GM23338 (cell line): ENCODE results near the gene PAMR1. TPM values are rescaled to one million over a fixed set of nuclear protein-coding genes. Genes with fewer than 3 reads are reported as not detected.

Experiments
- ATAC-seq: fragments of 200-7000 bp; cut with Tn5 transposase; 3 replicates; pipeline ENCODE4 v1.9.1; 2020
- DNase-seq: peaks from one replicate; pipeline ENCODE4 v3.0.0-alpha.2; 2015; ENCODE audit warnings: low spot score
- H2AFZ ChIP-seq: fragments of 200-600 bp; sonication (generic); 2 replicates; pipeline ENCODE4 v1.8.0; 2016; ENCODE audit warnings: antibody characterized with exemption, mild to moderate bottlenecking, moderate library complexity
- H3F3A ChIP-seq: fragments of 200-600 bp; sonication (generic); replicated peaks from 2 replicates; pipeline ENCODE4 v1.8.0; 2017; ENCODE audit warnings: antibody characterized with exemption, mixed run types, low read depth
- H3K27ac ChIP-seq: fragments of 200-600 bp; sonication (generic); 2 replicates; pipeline ENCODE4 v1.6.1; 2016; ENCODE audit warnings: low read depth
- H3K27me3 ChIP-seq: fragments of 200-600 bp; sonication (generic); 2 replicates; pipeline ENCODE4 v1.8.0; 2016; ENCODE audit warnings: mild to moderate bottlenecking, mixed run types, moderate library complexity; ENCODE audit not compliant: insufficient read depth
- H3K36me3 ChIP-seq: fragments of 200-600 bp; sonication (generic); 2 replicates; pipeline ENCODE4 v1.8.0; 2016; ENCODE audit warnings: mild to moderate bottlenecking; ENCODE audit not compliant: insufficient read depth
- H3K4me1 ChIP-seq: fragments of 200-600 bp; sonication (generic); 2 replicates; pipeline ENCODE4 v1.8.0; 2016; ENCODE audit warnings: mild to moderate bottlenecking, moderate library complexity; ENCODE audit not compliant: insufficient read depth
- H3K4me2 ChIP-seq: fragments of 200-600 bp; sonication (generic); 2 replicates; pipeline ENCODE4 v1.7.1; 2017; ENCODE audit warnings: mixed run types
- H3K4me3 ChIP-seq: fragments of 200-600 bp; sonication (generic); 2 replicates; pipeline ENCODE4 v1.6.1; 2016; ENCODE audit warnings: mixed run types
- H3K79me2 ChIP-seq: fragments of 200-600 bp; sonication (generic); replicated peaks from 2 replicates; pipeline ENCODE4 v1.8.0; 2017; ENCODE audit warnings: mild to moderate bottlenecking; ENCODE audit not compliant: insufficient read depth
- H3K9me2 ChIP-seq: fragments of 200-600 bp; sonication (generic); 2 replicates; pipeline ENCODE4 v1.8.0; 2017; ENCODE audit not compliant: insufficient read depth
- H4K20me1 ChIP-seq: fragments of 200-600 bp; sonication (generic); replicated peaks from 2 replicates; pipeline ENCODE4 v1.8.0; 2017; ENCODE audit warnings: mild to moderate bottlenecking; ENCODE audit not compliant: insufficient read depth
- H3K27ac Mint-ChIP-seq: 2 replicates; pipeline ENCODE4 v1.8.0; 2020; ENCODE audit warnings: inconsistent platforms, mild to moderate bottlenecking, moderate library complexity, mixed read lengths
- H3K27me3 Mint-ChIP-seq: 3 replicates; pipeline ENCODE4 v1.8.0; 2022; ENCODE audit warnings: low read depth, mild to moderate bottlenecking, moderate library complexity, mixed read lengths, inconsistent platforms; ENCODE audit not compliant: insufficient read depth, poor library complexity
- H3K36me3 Mint-ChIP-seq: 3 replicates; pipeline ENCODE4 v1.8.0; 2021; ENCODE audit warnings: low read depth, mild to moderate bottlenecking, inconsistent platforms, moderate library complexity, mixed read lengths
- H3K4me1 Mint-ChIP-seq: 3 replicates; pipeline ENCODE4 v1.8.0; 2020; ENCODE audit warnings: mild to moderate bottlenecking, inconsistent platforms, mixed read lengths
- H3K4me3 Mint-ChIP-seq: 3 replicates; pipeline ENCODE4 v1.8.0; 2021; ENCODE audit warnings: moderate library complexity, mild to moderate bottlenecking, inconsistent platforms, mixed read lengths
- H3K9me3 Mint-ChIP-seq: 3 replicates; pipeline ENCODE4 v1.8.0; 2020; ENCODE audit warnings: moderate library complexity, mild to moderate bottlenecking, inconsistent platforms, mixed read lengths
- CREB1 ChIP-seq: fragments of 250-450 bp; sonication (Bioruptor Pico); IDR thresholded peaks from 2 replicates; pipeline ENCODE4 v1.5.0; 2020; ENCODE audit warnings: low read depth, mild to moderate bottlenecking, moderate library complexity
- EZH2 ChIP-seq: fragments of 200-600 bp; sonication (generic); IDR thresholded peaks from one replicate; pipeline ENCODE4 v1.8.0; 2017; ENCODE audit warnings: antibody characterized with exemption, mild to moderate bottlenecking, low read depth; ENCODE audit not compliant: unreplicated experiment
- EZH2phosphoT487 ChIP-seq: fragments of 200-600 bp; sonication (generic); IDR thresholded peaks from one replicate; pipeline ENCODE4 v1.8.1; 2018; ENCODE audit warnings: antibody characterized with exemption; ENCODE audit not compliant: unreplicated experiment
- JUNB ChIP-seq: IDR thresholded peaks from one replicate; pipeline ENCODE4 v1.6.1; 2016; ENCODE audit warnings: antibody characterized with exemption; ENCODE audit not compliant: unreplicated experiment
- NANOG ChIP-seq: IDR thresholded peaks from 2 replicates; pipeline ENCODE4 v1.6.1; 2016; ENCODE audit warnings: antibody characterized with exemption, borderline replicate concordance
- POLR2AphosphoS5 ChIP-seq: IDR thresholded peaks from 2 replicates; pipeline ENCODE4 v1.6.1; 2016; ENCODE audit warnings: antibody characterized with exemption, low read depth
- STAT1 ChIP-seq: IDR thresholded peaks from one replicate; pipeline ENCODE4 v1.6.1; 2016; ENCODE audit warnings: antibody characterized with exemption; ENCODE audit not compliant: unreplicated experiment
- ZNF114 ChIP-seq: fragments of 250-450 bp; sonication (Bioruptor Pico); IDR thresholded peaks from 2 replicates; pipeline ENCODE4 v1.5.0; 2020; ENCODE audit warnings: mild to moderate bottlenecking, moderate library complexity
- ZNF331 ChIP-seq: fragments of 250-450 bp; sonication (Bioruptor Pico); IDR thresholded peaks from 2 replicates; pipeline ENCODE4 v1.5.0; 2020; ENCODE audit warnings: low read depth, mild to moderate bottlenecking, moderate library complexity
- ZNF462 ChIP-seq: fragments of 250-450 bp; sonication (Bioruptor Pico); IDR thresholded peaks from 2 replicates; pipeline ENCODE4 v1.5.0; 2020; ENCODE audit warnings: mild to moderate bottlenecking, moderate library complexity
- polyA plus RNA-seq: library from polyadenylated mRNA; unstranded; fragments of >200 nt; fragmentation: Nextera tagmentation; extraction: Ambion mirVana; gene quantifications from 2 replicates; pipeline ENCODE4 v1.2.1, GENCODE V29; 2016
- total RNA-seq: library from RNA; depleted of rRNA; stranded (reverse); fragments of >200 nt; shearing (Covaris generic); gene quantifications from 2 replicates; pipeline ENCODE4 v1.2.3, GENCODE V29; 2014
- TF ChIP-seq, protein P1 (sequence below): IDR thresholded peaks from 2 replicates; pipeline ENCODE4 v1.6.1; 2016; ENCODE audit warnings: antibody characterized with exemption
- TF ChIP-seq, protein P2 (sequence below): IDR thresholded peaks from one replicate; pipeline ENCODE4 v1.6.1; 2018; ENCODE audit warnings: antibody characterized with exemption; ENCODE audit not compliant: unreplicated experiment
- TF ChIP-seq, protein P3 (sequence below), 2 experiments: fragments of 200-600 bp in 1 of 2; sonication (generic) in 1 of 2; conservative IDR thresholded peaks; 2 replicates each; pipeline versions ENCODE4 v1.5.1 to v1.6.1; 2016 to 2017; ENCODE audit warnings: antibody characterized with exemption in 2 of 2, low read depth in 2 of 2, mild to moderate bottlenecking in 2 of 2, moderate library complexity in 1 of 2

PAMR1 gene
- total and polyA plus RNA-seq, 2 experiments from 2014 or later = 1.6 to 3.1 TPM

DNA sequence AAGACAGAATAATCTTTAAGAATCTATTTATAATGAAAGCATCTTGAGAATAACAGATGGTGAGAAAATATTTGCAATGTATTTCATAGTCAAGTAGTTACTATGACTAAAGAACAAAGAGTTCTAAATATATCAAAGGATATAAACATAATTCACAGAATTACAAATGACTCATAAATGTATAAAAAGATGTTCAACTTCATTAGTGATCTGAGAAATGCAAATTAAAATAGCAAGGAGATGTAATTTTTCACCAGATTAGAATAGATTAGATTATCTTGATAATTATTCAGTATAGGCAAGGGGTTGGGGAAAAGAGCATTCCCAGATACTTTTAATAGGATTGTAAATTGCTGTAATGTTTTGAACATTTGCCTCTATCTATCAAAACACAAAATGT, 30.1 kb upstream of the PAMR1 start:
- H3K36me3 Mint-ChIP-seq = no peaks in the 10 kb centered on the region
- no peak for ATAC-seq
- DNase-seq = no peak

More for the DNA sequence above, 30.1 kb upstream of the PAMR1 start:
- Histone ChIP-seq H3K79me2 (no peaks in the 10 kb centered on the region), H4K20me1 (no peaks in the 10 kb centered on the region), H3K36me3 (no peaks in the 10 kb centered on the region), H3K4me1 (no peaks in the 10 kb centered on the region), H3K9me2 (no peaks in the 10 kb centered on the region), H2AFZ (no peak overlapping the region), H3K4me2 (no peak overlapping the region), H3K4me3 (no peak overlapping the region), H3F3A (no peaks in the 10 kb centered on the region), H3K27me3 (no peaks in the 10 kb centered on the region), H3K27ac (no peak overlapping the region)
- Mint-ChIP-seq H3K4me3 (no peak overlapping the region), H3K4me1 (peaks cover 12% of the 10 kb centered on the region), H3K9me3 (no peaks in the 10 kb centered on the region), H3K27ac (no peak overlapping the region), H3K27me3 (peaks cover 4% of the 10 kb centered on the region)
- TF ChIP-seq POLR2AphosphoS5 = no peak
- TF ChIP-seq, protein P1, sequence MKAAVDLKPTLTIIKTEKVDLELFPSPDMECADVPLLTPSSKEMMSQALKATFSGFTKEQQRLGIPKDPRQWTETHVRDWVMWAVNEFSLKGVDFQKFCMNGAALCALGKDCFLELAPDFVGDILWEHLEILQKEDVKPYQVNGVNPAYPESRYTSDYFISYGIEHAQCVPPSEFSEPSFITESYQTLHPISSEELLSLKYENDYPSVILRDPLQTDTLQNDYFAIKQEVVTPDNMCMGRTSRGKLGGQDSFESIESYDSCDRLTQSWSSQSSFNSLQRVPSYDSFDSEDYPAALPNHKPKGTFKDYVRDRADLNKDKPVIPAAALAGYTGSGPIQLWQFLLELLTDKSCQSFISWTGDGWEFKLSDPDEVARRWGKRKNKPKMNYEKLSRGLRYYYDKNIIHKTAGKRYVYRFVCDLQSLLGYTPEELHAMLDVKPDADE = no peak
- TF ChIP-seq, protein P2, sequence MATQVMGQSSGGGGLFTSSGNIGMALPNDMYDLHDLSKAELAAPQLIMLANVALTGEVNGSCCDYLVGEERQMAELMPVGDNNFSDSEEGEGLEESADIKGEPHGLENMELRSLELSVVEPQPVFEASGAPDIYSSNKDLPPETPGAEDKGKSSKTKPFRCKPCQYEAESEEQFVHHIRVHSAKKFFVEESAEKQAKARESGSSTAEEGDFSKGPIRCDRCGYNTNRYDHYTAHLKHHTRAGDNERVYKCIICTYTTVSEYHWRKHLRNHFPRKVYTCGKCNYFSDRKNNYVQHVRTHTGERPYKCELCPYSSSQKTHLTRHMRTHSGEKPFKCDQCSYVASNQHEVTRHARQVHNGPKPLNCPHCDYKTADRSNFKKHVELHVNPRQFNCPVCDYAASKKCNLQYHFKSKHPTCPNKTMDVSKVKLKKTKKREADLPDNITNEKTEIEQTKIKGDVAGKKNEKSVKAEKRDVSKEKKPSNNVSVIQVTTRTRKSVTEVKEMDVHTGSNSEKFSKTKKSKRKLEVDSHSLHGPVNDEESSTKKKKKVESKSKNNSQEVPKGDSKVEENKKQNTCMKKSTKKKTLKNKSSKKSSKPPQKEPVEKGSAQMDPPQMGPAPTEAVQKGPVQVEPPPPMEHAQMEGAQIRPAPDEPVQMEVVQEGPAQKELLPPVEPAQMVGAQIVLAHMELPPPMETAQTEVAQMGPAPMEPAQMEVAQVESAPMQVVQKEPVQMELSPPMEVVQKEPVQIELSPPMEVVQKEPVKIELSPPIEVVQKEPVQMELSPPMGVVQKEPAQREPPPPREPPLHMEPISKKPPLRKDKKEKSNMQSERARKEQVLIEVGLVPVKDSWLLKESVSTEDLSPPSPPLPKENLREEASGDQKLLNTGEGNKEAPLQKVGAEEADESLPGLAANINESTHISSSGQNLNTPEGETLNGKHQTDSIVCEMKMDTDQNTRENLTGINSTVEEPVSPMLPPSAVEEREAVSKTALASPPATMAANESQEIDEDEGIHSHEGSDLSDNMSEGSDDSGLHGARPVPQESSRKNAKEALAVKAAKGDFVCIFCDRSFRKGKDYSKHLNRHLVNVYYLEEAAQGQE = no peak
- no peak for TF ChIP-seq CREB1 (CRISPR knock-in tag)
- no peak for TF ChIP-seq EZH2phosphoT487
- TF ChIP-seq ZNF331 (CRISPR knock-in tag) = no peak
- TF ChIP-seq, protein P3, sequence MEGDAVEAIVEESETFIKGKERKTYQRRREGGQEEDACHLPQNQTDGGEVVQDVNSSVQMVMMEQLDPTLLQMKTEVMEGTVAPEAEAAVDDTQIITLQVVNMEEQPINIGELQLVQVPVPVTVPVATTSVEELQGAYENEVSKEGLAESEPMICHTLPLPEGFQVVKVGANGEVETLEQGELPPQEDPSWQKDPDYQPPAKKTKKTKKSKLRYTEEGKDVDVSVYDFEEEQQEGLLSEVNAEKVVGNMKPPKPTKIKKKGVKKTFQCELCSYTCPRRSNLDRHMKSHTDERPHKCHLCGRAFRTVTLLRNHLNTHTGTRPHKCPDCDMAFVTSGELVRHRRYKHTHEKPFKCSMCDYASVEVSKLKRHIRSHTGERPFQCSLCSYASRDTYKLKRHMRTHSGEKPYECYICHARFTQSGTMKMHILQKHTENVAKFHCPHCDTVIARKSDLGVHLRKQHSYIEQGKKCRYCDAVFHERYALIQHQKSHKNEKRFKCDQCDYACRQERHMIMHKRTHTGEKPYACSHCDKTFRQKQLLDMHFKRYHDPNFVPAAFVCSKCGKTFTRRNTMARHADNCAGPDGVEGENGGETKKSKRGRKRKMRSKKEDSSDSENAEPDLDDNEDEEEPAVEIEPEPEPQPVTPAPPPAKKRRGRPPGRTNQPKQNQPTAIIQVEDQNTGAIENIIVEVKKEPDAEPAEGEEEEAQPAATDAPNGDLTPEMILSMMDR (conservative IDR thresholded peaks at IDR 0.05; ENCODE audit: low read depth in 2 of 2) = no peak
- no peak for TF ChIP-seq EZH2
- TF ChIP-seq JUNB = no peak
- no peak for TF ChIP-seq STAT1
- TF ChIP-seq ZNF462 = no peak
- no peak for TF ChIP-seq NANOG
- no peak for TF ChIP-seq ZNF114 (CRISPR knock-in tag)
